ENCODE results near the gene ACOD1. TPM values are rescaled to one million over a fixed set of nuclear protein-coding genes. Genes with fewer than 3 reads are reported as not detected.
A peak's percentile ranks its signal among the peaks of the same experiment; 100 is the strongest.

The ACOD1 gene
- total RNA-seq, 3 donors from 2014 or later = not detected

GRCh38 chr13:76929320-76929719 is 19.0 kb upstream of the ACOD1 start:
- Histone ChIP-seq H3K36me3 (ENCODE audit: low read depth) (no peaks in the 10 kb centered on the region), H3K4me1 (ENCODE audit: low read depth) (no peaks in the 10 kb centered on the region), H3K4me3 (no peak overlapping the region), H3K9me3 (no peaks in the 10 kb centered on the region)
- TF ChIP-seq CTCF (IDR thresholded peaks at IDR 0.05) = no peak
- intact Hi-C loops (cut with DNase I, micrococcal nuclease) = no loop called here
- no peak for ATAC-seq
- DNase-seq = no peak

GRCh38 chr13:76929851-76930374 is 18.4 kb upstream of the ACOD1 start:
- intact Hi-C loops (cut with DNase I, micrococcal nuclease) = no loop called here
- no peak for DNase-seq
- no peak for TF ChIP-seq CTCF (IDR thresholded peaks at IDR 0.05)
- Histone ChIP-seq H3K36me3 (ENCODE audit: low read depth) (no peaks in the 10 kb centered on the region), H3K9me3 (no peaks in the 10 kb centered on the region), H3K4me3 (no peak overlapping the region), H3K4me1 (ENCODE audit: low read depth) (no peaks in the 10 kb centered on the region)
- ATAC-seq = no peak

- no peak for ATAC-seq
- Histone ChIP-seq H3K9me3 (no peaks in the 10 kb centered on the region), H3K4me1 (ENCODE audit: low read depth) (no peaks in the 10 kb centered on the region), H3K4me3 (no peak overlapping the region), H3K36me3 (ENCODE audit: low read depth) (no peaks in the 10 kb centered on the region)
- intact Hi-C loops (cut with DNase I, micrococcal nuclease) = no loop called here
- TF ChIP-seq CTCF (IDR thresholded peaks at IDR 0.05) = no peak
- no peak for DNase-seq
These were observed 16.2 kb upstream of the ACOD1 start for GRCh38 chr13:76932076-76932475.

DNA sequence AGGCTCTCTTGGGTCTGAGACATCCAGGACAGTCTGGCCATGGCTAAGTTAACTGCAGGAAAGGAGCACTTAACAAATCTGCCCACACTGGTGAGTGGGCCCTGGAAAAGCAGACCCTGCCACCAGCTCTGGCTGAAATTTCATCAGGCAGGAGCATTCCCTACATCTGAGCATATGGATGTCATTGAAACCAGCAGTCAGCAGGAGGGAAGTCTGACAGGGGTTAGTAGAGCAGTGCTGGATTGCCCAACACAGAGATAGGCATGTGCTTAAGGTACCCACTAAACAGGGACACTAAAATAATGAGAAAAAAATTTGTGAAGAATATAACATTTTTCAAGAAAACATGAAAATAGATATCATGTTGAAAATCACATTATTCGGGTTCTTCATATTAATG is 13.6 kb upstream of the ACOD1 start:
- no peak for ATAC-seq
- Histone ChIP-seq H3K9me3 (no peaks in the 10 kb centered on the region), H3K36me3 (ENCODE audit: low read depth) (no peaks in the 10 kb centered on the region), H3K4me1 (ENCODE audit: low read depth) (no peaks in the 10 kb centered on the region), H3K4me3 (no peak overlapping the region)
- DNase-seq = no peak
- intact Hi-C loops (cut with DNase I, micrococcal nuclease) = no loop called here
- TF ChIP-seq CTCF (IDR thresholded peaks at IDR 0.05) = no peak

GRCh38 chr13:76936763-76937162 is 11.5 kb upstream of the ACOD1 start:
- no peak for TF ChIP-seq CTCF (IDR thresholded peaks at IDR 0.05)

GRCh38 chr13:76937281-76937820 is 11.0 kb upstream of the ACOD1 start:
- TF ChIP-seq CTCF (IDR thresholded peaks at IDR 0.05) = no peak
- ATAC-seq (peak; percentile 31), DNase-seq (no peak)
- Histone ChIP-seq H3K36me3 (ENCODE audit: low read depth) (no peaks in the 10 kb centered on the region), H3K4me1 (ENCODE audit: low read depth) (no peaks in the 10 kb centered on the region), H3K9me3 (no peaks in the 10 kb centered on the region), H3K4me3 (no peak overlapping the region)
- intact Hi-C loops (cut with DNase I, micrococcal nuclease) = no loop called here

More at GRCh38 chr13:76936763-76937162, 11.5 kb upstream of the ACOD1 start:
- DNase-seq (no peak), ATAC-seq (no peak)
- intact Hi-C loops (cut with DNase I, micrococcal nuclease) = no loop called here
- Histone ChIP-seq H3K4me3 (no peak overlapping the region), H3K4me1 (ENCODE audit: low read depth) (no peaks in the 10 kb centered on the region), H3K36me3 (ENCODE audit: low read depth) (no peaks in the 10 kb centered on the region), H3K9me3 (no peaks in the 10 kb centered on the region)
